Stimulated activated CD4-positive, alpha-beta T cell treated with anti-CD3 and anti-CD28 coated beads, Interleukin-4, amount 100 ng/mL, for 24 hours (primary cell): ENCODE results near the gene IRF4.
"Not testable (repeated sequence)": the region's sequence is repeated elsewhere in the genome, so short reads cannot be mapped to it uniquely, and the experiment has no call there.

Experiments used
- DNase-seq: peaks from one replicate; pipeline ENCODE4 v3.0.0-alpha.2; 2020

IRF4 gene

GRCh38 chr6:366389-367297 is 24.9 kb upstream of the IRF4 start:
- no peak for DNase-seq

DNA sequence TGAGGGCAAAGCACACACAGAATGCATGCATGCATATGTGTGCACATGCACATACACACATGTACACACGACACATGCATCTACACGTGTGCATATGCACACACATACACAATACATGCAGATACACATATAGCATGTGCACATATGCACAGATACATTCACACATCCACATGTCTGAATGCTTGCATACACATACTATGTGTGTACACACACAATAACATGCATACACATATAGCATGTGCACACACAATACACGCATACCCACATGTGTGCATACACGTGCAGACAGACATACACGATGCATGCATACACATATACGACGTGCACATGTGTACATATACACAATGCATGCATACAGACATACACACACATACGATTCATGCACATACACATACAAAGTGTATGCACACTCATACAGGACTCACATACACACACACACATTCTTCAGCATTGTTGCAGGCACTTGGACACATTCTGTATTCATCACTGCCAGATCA is 24.2 kb upstream of the IRF4 start:
- DNase-seq, result no peak

GRCh38 chr6:367891-368630 is 23.5 kb upstream of the IRF4 start:
- no peak for DNase-seq

- no peak for DNase-seq
Measured at GRCh38 chr6:369559-370431, 21.8 kb upstream of the IRF4 start.

DNA sequence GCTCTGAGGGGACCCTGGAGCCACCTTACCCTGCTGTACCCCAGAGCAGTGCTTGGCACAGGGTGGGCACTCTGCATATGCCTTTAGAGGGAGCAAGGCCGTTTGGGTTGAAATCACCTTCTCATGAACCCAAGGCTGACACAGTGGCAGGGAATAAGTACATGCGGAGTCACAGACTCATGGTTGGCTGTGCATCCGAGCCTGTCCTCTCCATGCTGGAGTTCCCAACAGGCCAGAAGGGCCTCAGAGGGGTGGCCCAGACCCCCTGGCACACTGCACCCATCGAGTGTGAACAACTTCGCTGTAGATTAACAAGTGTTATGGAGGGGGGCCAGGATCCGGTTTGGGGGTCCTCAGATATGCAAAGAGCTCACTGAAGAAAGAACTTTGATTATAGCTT is 21.0 kb upstream of the IRF4 start:
- DNase-seq, result no peak

GRCh38 chr6:371851-372250 is 19.7 kb upstream of the IRF4 start:
- DNase-seq, result not testable (repeated sequence)

DNA sequence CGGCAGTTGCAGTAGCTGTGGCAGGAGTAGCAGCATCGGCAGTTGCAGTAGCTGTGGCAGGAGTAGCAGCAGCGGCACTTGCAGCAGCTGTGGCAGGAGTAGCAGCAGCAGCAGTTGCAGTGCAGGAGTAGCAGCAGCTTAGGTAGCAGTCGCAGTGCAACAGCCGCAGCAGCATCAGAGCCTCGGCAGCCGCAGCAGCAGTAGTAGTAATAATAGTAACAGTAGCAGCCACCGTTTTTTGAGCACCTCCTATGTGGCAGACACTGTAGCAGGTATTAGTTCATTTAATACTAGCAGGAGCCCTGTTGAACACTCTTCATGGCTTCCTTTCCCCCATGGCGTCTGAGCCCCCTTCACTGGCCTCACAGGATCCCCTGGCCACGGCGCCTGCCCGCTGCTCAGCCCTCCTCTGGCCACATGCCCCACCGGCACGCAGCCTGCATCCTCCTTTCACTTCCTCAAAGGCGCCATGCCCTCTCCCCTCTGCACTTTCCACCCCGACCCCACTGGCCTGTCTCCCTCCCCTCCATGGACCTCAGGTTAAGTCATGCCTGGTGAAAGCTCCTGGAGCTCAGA is 19.1 kb upstream of the IRF4 start:
- no peak for DNase-seq

GRCh38 chr6:373031-373430 is 18.5 kb upstream of the IRF4 start:
- no peak for DNase-seq

- no peak for DNase-seq
Measured at GRCh38 chr6:373773-374724, 17.5 kb upstream of the IRF4 start.

DNA sequence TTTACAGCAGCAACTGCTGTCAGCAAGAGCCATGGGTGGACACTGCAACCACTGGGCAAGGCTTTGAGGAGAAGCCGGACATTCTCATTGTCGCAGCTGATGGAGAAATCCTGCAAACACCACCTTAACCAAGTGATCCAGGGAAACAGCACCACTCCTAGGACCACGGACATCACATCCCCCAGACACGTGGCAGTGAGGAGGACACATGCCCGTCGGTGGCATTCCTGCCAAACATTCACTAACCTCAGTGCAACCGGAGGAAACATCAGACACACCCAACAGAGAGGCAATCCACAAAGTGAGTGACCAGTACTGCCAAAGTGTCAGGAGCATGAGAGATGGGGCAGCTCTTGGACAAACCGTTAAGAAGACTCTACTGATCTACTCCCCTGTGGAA is 16.6 kb upstream of the IRF4 start:
- no peak for DNase-seq

- no peak for DNase-seq
Measured at GRCh38 chr6:376827-377640, 14.5 kb upstream of the IRF4 start.

DNA sequence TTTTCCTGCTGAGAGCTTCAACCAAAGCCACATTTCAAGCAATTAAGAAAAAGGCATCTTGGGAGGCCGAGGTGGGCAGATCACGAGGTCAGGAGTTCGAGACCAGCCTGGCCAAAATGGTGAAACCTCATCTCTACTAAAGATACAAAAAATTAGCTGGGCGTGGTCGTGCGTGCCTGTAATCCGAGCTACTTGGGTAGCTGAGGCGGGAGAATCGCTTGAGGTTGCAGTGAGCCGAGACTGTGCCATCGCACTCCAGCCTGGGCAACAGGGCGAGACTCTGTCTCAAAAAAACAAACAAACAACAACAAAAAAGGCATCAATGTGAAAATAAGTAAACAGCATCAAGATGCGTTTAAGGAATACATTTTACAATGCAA is 13.9 kb upstream of the IRF4 start:
- not testable (repeated sequence) for DNase-seq

DNA sequence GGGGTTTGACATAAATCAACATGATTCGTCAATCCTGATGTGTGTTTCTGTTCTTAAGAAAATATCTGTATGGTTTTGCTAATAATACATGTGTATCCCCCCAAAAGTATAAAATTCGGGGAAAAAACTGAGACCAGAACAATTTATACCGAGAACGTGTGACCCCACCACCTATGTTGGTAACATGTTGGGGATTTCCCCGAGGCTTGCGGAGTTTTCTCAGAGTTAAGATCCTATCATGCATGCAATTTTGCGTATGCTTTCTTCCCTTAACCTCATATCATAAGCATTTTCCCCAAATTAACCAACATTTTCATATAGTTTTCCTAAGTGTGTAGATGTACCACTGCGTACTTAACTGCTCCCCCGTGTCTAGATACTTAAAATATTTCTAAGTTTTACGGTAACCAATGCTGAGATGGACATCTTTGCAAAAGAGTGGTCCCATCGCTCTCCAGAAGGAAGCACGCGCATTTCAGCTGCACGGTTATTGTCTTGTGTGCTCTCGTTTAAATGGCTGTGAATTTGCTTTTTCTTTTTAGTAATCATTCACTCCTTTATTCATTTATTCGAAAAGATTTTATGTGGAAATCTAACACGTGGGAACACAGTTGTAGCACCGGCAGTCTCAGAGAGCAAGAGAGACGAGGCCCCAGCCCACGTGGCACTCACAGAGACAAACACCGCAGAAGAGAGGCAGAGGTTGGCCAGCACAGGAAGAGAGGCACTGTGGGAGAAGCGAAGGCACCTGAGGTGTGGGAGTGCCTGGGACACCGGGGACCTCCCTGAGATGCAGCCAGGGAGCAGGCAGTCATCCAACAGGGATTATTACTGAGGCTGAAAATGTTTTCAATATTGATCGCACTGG is 13.2 kb upstream of the IRF4 start:
- no peak for DNase-seq

DNA sequence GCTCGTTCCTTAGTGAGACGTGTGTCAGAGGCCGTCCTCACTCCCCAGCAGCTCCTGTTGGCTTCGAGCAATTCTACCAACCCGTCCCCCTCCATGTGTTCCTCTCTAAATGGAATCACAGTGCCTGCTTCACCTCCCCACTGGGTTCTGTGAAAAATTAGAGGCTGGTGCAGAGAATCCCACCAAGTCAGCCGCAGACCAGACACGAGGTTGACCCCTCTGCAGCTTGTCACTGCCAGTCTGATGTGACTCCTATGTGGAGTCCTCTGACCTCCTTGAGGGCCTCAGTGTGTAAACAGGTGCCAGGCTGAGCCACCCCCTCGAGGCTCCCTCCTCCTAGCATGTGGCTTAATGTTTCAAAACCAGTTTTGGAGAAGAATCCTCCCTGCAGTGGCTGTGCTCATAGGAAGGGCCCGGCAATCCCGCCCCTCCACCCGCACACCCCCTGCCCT is 12.6 kb upstream of the IRF4 start:
- DNase-seq, result no peak

GRCh38 chr6:379410-380181 is 12.0 kb upstream of the IRF4 start:
- DNase-seq, result no peak

DNA sequence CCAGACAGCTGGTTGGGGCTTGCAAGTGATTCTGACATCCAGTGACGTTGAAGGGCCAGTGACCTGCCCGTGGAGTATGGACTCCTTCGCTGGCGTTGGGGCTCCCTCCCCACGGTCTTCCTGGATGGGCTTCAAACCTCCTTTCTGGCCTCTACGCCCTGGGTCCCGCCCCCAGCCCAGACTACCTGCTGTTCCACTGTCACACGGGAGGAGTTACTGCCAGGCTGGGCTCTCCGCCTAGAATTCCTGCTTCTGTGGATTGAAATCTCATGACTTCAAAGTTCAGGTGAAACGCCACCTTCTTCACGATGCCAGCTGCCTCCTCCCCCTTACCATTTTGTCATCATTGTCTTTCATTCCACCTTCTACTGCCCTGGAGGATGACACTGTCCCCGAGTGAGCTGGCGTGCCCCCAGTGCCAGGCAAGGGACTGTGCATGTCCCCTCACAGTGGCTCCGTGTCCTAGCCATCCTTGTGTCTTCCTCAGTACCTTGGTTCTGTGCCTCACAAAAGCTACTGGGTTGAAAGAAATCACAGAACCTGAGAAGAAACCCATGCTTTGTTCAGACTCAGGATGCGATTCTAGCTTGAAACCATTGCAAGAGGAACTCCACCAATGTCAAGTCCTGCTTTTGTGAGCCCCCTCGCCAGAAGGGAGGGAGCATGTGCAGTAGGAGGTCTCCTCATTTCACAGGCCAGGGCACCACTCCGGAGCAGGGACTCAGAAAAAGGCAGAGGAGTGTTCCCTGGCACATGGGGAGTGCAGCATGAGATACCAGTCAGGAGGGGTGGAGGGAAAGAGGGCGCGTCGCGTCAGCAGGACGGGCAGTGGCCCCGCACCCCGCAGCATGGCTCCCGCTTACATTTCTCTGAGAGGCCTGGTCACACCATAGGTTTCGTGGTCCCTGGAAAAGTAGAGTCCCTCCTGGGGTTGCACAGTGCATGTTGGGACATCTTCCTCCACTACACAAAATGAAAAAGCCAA is 11.0 kb upstream of the IRF4 start:
- DNase-seq, result no peak

DNA sequence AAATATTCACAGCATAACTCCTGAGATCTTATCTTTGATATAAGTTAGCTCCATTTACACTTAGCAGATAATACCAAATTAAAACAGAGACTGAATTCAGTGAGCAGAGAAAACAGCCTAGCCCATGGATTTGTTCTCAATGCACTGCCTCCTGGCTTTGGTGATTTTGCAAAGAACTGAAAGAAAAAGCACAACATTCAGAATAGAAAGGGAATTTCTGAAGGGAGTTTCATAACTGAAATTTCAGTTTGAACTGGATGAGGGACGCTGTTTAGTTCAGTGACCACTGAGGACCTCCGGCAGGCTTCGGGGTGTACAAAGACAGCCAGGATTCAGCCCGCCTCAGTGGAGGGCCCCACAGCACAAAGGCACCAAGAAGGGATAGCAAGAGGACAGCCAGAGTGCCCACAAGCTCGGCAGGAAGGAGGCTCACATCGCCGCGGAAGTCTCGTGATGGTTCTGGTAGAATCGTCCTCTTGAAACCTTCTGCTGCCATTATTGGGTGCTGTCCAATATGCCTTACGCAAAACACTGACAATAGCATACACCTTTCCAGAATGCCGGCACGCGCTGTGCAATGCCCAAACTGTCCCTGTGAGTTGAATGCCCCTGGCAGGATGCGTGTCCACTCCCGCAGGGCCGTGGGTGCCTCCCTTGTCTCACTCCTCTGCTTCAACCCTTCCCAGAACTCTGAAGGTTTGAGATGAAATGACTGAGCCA is 9.7 kb upstream of the IRF4 start:
- no peak for DNase-seq
